GM12892 (cell line): ENCODE measurements around the gene CLIC4.

Experiments
- DNase-seq: peaks from one replicate; pipeline ENCODE4 v3.0.0; 2011; ENCODE audit not compliant: insufficient read length
- FAIRE-seq: peaks from 2 replicates; lab custom pipeline; 2011; peaks lifted over from hg19 to GRCh38; lab: Jason Lieb, UNC
- POLR2A ChIP-seq: IDR thresholded peaks from 2 replicates; pipeline ENCODE4 v1.6.1; 2011; ENCODE audit warnings: low read depth, low read length, control low read depth
- POLR2AphosphoS5 ChIP-seq: IDR thresholded peaks from 2 replicates; pipeline ENCODE4 v1.6.1; 2011; ENCODE audit warnings: low read depth, low read length, control low read depth
- TAF1 ChIP-seq: IDR thresholded peaks from 2 replicates; pipeline ENCODE4 v1.6.1; 2011; ENCODE audit warnings: low read depth, mild to moderate bottlenecking, control low read depth, low read length, borderline replicate concordance

CLIC4 gene

GRCh38 chr1:24855474-24855873 is 110.2 kb downstream of the CLIC4 start:
- no peak for DNase-seq
- no peak for TF ChIP-seq POLR2AphosphoS5
- TF ChIP-seq TAF1, result no peak
- TF ChIP-seq POLR2A, result no peak
- FAIRE-seq, result peak; percentile 58

GRCh38 chr1:24856787-24857506 is 111.7 kb downstream of the CLIC4 start:
- TF ChIP-seq TAF1 (no peak), POLR2AphosphoS5 (no peak), POLR2A (no peak)
- FAIRE-seq, result no peak
- DNase-seq, result no peak

GRCh38 chr1:24857507-24858133 is 112.4 kb downstream of the CLIC4 start:
- no peak for DNase-seq
- FAIRE-seq, result no peak
- no peak for TF ChIP-seq POLR2AphosphoS5
- TF ChIP-seq POLR2A, result no peak
- TF ChIP-seq TAF1, result no peak

- FAIRE-seq, result no peak
- TF ChIP-seq TAF1 (no peak), POLR2AphosphoS5 (no peak)
- no peak for DNase-seq
Observed at GRCh38 chr1:24858277-24858676, 113.0 kb downstream of the CLIC4 start.

GRCh38 chr1:24859063-24860010 is 114.1 kb downstream of the CLIC4 start:
- TF ChIP-seq POLR2A (no peak), TAF1 (no peak), POLR2AphosphoS5 (no peak)
- FAIRE-seq, result no peak
- DNase-seq, result no peak

- FAIRE-seq, result no peak
- TF ChIP-seq POLR2AphosphoS5 (no peak), TAF1 (no peak), POLR2A (no peak)
Observed at GRCh38 chr1:24860841-24861240, 115.6 kb downstream of the CLIC4 start.

GRCh38 chr1:24861821-24862727 is 116.8 kb downstream of the CLIC4 start:
- DNase-seq (no peak), FAIRE-seq (no peak)
- TF ChIP-seq TAF1, result no peak
- TF ChIP-seq POLR2A, result no peak
- no peak for TF ChIP-seq POLR2AphosphoS5

More at GRCh38 chr1:24860841-24861240, 115.6 kb downstream of the CLIC4 start:
- no peak for DNase-seq

- TF ChIP-seq POLR2A, result no peak
- TF ChIP-seq TAF1, result no peak
- no peak for TF ChIP-seq POLR2AphosphoS5
- DNase-seq (no peak), FAIRE-seq (no peak)
Observed at GRCh38 chr1:24862775-24863483, 117.7 kb downstream of the CLIC4 start.

- TF ChIP-seq POLR2AphosphoS5 (no peak), POLR2A (no peak), TAF1 (no peak)
- no peak for DNase-seq
- FAIRE-seq, result peak; percentile 67
Observed at GRCh38 chr1:24864370-24864777, 119.1 kb downstream of the CLIC4 start.

GRCh38 chr1:24865168-24865567 is 119.9 kb downstream of the CLIC4 start:
- FAIRE-seq (no peak), DNase-seq (no peak)
- TF ChIP-seq POLR2AphosphoS5, result no peak
- no peak for TF ChIP-seq POLR2A
- TF ChIP-seq TAF1, result no peak
